NCI-H1105 treated with DMSO at 0.1 percent for 48 hours (cell line): Measurements from ENCODE around the gene TTC33.
"Not testable (repeated sequence)": the region's sequence is repeated elsewhere in the genome, so short reads cannot be mapped to it uniquely, and the experiment has no call there.

Experiments used
- DNase-seq: peaks from one replicate; lab custom pipeline; 2025; lab: John Stamatoyannopoulos, UW

Gene TTC33, protein sequence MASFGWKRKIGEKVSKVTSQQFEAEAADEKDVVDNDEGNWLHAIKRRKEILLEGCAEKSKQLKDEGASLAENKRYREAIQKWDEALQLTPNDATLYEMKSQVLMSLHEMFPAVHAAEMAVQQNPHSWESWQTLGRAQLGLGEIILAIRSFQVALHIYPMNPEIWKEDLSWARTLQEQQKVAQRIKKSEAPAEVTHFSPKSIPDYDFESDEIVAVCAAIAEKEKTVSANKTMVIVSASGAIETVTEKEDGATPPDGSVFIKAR

DNA sequence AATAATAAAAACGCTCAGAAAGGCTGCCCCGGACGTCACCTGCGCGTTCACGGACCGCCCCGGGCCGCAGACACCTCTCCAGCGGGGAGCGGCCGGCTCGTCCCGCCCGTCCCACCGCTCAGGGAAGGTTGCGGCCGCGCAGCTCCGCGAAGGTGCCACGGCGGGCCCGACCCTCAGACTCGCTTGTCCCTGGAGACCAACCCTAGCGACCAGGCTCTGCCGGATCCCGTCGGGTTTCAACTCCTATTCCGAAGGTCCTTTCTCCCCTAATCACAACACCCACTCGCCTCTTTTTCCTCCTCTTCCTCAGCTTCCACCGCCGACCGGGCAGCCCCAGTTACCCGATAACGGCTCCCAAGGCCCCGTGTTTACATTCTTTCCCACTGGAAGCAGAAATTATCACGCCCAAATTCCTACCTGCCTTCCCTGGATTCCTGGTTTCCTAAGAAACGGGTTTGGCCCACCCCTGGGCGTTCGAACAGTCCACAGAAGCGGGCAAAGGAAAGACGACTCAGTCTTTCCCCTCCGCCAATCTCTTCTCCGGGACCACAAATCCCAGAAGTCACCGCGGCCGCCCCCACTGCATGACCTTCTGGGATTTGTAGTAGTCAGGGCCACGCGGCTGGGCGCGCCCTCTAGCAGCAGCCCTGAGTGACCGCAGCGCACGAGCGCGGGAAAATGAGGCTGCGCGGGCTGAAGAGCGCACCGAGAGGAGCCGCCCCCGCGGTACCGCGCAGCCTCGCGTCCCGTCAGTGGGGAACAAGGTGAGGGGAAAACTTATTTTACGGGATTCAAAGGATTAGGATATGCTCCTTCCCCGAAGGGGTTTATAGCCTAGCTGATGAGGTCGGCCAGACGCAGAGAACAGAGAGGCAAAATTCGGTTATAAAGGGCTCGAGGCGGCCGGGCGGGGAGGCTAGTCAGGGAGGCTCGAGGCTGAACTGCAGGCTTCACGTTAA lies at the start of gene TTC33:
TTC33 (minus strand) TSS at position 555 of the 959 bp plus-strand sequence. CDS start 8,943 bp downstream, outside the sequence.
- DNase-seq: peak; percentile 95

DNA sequence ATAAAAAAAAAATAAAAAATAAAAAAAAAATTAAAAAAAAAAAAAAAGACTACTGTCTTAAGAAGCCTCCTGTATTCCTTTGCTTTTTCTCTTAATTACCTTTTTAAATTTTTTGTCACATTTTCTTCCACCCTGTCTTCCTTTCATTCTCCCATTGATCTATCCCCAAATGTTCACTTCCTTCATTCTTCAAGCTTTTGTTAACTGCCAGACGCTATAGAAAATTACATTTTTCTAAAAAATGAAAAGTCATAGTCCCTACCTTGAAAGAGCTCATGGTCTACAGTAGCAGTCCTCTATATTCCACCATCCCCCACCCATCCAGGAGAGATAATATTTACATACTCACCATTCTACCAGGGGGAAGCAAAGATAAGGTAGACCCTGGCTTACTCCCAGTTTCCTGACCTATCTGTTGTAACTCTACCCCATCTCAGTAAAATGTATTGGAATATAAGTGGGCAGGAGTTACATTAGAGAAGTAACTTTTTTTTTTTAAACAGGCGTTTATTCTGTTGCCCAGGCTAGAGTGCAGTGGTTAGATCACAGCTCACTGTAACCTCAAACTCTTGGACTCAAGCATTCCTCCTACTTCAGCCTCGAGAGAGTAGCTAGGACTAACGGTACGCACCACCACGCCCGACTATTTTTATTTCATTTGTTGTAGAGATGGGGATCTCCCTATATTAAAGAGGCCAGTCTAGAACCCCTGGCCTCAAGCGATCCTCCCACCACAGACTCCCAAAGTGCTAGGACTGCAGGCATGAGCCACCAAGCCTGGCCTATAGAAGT lies 46.2 kb upstream of the TTC33 start:
- DNase-seq: no peak

DNA sequence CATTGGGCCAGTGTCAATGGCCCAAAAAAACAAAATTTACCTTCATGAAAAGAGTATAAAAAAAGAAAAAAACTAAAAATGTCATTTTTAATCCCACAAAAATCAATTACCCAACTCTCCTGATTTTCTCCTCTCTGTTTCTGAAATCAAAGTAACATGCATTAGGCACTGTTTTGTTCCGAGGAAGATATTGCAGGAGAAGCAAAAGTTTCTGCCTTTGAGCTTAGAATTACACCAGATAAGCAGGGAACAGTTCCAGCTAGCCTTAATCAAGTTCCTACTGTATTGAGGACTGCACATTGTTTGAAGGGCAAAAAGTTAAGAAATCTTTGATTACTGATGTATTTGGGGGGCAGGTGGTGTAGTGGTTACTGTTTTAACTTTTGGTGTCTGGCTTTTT lies 43.5 kb upstream of the TTC33 start:
- DNase-seq: no peak

DNA sequence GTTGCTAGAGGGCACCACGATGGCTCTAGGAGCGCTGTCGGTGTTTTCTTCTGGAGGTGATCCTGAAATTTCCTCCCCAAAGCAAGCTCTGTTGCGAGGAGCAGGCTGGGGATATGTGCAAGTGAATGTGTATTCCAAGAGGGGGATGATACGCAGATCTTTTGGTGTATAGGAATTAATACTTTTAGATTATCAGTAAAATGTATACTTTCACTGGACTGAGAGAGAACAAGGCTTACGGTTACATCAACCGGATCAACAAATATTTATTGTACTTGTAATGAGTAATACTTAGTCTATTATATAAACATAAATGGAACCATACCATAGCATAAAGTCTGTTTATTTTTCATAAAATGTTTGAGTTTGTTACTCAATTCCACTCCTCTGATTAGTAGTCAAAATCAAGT lies 43.0 kb upstream of the TTC33 start:
- DNase-seq: no peak

DNA sequence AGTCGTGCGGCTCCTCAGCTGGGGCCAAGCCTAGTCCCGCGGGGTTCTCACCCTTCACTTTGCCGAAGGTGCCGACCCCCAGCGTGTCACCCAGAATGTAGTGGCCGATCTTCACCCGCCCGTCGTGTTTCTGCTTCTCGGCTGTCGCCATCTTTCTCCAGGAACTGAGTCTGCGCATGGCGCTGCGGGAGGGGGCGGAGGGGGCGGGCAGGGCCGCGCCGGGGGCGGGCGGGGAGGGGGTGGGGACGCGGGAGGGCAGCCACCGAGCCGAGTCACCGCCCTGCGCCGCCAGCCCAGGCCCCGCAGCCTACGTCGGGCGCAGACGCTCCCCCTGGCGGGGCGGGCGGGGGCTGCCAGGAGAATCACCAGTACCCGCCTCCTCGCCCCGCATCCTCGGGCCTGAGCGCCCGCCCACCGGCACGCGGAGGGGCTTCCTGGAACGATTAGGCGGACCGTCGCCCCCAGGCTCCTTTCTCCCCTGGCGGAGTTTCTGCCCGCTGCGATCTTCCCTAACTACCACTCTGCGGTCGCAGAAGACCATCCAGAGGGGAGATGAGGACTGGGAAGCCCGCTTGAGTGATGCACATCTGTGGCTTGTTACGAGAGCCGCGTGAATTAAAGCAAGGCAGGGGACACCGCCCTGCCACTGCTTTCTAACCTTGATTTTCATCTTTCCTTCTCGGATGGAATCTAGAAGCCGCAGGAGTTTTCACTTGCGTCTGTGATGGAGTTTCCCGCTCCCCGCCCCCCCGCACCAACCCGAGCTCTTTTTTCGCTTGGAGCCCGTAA lies 42.4 kb upstream of the TTC33 start, which contains the start of gene PRKAA1:
PRKAA1 (minus strand) TSS at position 363 of the 789 bp plus-strand sequence; CDS start at position 178, 185 bp downstream.
- DNase-seq: peak; percentile 84

DNA sequence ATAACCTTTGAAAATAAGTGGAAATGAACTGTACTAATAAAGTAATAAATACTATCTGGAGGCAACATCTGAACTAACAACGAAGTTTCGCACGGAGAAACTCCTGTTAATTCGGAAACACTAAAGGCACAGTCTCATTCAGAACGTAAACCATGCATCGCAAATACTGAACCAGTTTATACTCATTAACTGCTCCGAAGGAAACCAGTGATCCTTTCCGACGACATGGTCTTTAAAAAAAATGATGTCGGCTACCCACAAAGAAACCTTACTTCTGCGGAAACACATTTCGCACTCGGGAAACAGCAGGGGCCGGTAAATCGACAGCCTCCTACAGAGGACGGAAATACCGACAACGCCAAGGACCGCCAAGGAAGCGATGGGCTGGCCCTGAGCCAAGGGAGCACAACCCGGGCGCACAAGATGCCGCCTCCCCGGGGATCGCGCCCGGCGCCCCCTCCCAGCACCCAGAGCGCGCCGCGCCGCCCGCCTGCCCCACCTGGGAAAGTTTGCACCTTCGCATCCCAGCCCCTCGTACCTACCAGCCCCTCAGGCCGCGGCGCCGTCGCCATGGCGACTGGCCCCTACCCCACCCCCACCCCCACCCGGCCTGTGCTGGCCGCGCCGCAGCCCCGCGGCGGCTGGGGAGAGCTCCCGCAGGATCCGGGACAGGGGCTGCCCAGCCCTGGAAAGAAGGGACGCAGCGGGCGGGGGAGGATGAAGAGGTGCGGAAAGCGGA lies 41.7 kb upstream of the TTC33 start:
- DNase-seq: peak; percentile 64

DNA sequence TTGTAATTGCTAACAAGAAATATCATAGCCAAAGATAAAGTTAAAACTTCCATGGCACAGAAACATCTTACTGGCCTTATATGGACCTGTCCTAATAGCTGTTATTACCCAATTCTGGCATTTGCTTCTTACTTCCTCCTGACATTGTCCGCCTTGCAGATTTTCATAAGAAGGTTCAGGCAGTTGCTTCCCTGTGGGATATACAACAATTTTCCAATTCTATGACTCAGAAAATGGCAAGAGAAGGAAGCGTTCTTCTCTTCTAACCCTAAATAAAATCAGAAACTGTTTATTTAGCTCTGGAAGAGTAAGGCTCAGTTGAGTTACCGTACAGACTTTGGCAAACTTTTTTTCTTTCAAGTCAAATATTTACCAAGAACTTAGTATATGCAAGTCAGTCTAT lies 40.7 kb upstream of the TTC33 start:
- DNase-seq: no peak

DNA sequence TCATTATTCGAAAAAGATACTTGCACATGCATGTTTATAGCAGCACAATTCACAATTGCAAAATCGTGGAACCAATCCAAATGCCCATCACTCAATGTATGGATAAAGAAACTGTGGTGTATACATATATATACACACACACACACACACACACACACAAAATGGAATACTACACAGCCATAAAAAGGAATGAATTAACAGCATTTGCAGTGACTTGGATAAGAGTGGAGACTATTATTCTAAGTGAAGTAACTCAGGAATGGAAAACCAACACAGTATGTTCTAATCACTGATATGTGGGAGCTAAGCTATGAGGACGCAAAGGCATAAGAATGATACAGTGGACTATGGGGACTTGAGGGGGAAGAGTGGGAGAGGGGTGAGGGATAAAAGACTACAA lies 39.1 kb upstream of the TTC33 start:
- DNase-seq: not testable (repeated sequence)

DNA sequence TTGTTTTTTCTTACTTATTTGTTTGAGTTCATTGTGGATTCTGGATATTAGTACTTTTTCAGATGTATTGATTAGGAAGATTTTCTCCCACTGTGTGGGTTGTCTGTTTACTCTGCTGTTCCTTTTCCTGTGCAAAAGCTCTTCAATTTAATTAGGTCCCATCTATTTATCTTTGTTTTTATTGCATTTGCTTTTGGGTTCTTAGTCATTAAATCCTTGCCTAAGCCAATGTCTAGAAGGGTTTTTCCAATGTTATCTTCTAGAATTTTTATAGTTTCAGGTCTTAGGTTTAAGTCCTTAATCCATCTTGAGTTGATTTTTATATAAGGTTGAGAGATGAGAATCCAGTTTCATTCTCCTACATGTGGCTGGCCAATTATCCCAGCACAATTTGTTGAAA lies 38.6 kb upstream of the TTC33 start:
- DNase-seq: not testable (repeated sequence)

DNA sequence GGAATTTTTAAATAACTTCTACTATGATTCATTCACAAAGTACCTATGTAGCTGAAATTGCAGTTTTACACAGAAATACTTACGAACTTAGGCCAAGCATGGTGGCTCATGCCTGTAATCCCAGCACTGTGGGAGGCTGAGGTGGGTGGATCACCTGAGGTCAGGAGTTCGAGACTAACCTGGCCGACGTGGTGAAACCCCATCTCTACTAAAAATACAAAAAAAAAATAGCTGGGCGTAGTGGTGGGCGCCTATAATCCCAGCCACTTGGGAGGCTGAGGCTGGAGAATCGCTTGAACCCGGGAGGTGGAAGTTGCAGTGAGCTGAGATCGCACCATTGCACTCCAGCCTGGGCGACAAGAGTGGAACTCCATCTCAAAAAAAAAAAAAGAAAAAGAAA lies 36.9 kb upstream of the TTC33 start:
- DNase-seq: not testable (repeated sequence)

DNA sequence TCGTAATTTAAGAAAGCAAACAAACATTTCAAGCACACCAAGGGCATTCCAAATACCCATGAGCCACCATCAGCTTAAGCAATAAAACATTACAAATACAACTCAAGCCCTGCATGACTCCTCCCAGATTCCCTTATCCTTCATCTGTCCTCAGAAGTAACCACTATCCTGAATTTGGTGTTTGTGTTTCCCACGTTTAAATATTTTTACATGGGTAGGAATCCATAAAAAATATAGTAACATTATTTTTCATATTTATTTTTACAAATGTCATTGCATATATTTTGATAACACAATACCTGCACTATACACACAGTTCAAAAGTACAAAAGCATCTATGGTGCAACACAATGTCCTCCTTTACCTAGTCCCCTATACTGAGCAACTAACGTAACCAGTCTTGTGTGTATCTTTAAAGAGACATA lies 36.0 kb upstream of the TTC33 start:
- DNase-seq: no peak

DNA sequence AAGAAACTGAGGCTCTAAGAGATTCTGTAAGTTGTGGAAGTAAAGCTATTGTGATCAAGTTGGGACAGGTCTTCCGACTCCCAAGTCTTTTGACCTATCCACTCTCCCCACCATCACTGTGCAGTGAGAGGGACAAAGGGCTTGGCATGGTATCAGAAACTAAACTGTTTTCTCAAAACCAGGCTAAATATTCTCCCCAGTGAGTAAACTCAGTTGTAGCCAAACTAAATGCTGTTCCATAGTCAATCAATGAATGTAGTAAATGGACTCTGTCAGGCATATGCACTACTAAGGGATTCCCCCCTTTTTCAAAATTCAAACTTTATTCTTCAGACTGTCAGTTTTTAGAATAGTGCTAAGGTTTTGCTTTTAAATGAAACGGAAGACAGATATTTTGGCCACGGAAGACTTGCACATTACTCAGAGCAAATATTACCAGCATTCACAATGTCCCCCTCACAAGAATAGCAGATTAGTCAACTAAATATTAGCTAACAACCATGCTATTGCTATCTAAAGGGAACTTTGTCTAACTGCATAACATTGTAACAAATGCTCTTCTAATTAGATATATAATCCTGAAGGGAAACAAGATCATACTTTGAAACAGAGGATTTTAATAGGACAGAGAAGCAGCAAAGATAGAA lies 35.3 kb upstream of the TTC33 start:
- DNase-seq: no peak

DNA sequence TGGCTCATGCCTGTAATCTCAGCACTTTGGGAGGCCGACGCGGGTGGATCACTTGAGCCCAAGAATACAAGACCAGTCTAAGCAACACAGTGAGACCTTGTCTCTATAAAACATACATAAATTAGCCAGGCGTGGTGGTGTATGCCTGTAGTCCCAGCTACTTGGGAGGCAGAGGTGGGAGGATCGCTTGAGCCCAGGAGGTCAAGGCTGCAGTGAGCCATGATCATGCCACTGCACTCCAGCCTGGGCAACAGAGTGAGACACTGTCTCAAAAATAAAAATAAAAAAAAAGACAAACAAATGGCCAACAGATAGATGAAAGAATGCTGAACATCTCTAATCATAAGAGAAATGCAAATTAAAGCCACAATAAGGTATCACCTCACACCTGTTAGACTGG lies 33.2 kb upstream of the TTC33 start:
- DNase-seq: not testable (repeated sequence)

DNA sequence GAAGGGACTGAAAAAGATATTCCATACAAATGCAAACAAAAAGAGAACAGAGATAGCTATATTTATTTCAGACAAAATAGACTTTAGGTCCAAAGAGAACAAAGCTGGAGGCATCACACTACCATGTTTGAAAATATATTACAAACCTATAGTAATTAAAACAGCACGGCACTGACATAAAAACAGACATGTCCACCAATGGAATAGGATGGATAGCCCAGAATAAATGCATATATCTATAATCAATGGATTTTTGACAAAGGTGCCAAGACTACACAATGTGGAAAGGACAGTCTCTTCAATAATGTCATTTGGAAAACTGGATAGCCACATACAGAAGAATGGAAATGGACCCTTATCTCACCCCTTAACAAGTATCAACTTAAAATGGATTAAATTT lies 32.2 kb upstream of the TTC33 start:
- DNase-seq: no peak

DNA sequence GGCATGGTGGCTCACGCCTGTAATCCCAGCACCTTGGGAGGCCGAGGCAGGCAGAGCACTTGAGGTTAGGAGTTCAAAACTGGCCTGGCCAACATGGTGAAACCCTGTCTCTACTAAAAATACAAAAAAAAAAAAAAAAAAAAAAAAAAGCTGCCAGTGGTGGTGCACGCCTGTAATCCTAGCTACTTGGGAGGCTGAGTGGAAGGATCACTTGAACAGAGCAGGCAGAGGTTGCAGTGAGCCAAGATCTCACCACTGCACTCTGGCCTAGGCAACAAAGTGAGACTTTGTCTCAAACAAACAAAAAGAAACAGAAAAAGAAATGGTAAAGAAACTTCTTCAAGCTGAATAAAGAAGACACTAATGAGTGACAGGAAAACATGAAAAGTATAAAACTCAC lies 30.9 kb upstream of the TTC33 start:
- not testable (repeated sequence) for DNase-seq

DNA sequence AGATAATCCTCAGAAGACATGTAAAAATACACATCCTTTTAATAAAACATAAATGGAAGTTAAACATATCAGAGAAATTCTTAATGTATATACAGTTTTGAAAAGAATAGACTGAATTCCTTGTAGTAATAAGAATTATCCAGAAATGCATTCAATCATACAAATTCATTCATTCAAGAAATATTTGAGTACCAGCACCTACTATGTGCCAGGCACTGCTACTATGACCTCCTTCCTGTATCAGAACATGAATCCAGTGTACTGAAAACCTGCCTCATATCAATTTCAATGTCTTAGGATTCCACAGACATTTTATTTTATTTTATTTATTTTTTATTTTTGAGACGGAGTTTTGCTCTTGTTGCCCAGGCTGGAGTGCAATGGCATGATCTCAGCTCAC lies 29.2 kb upstream of the TTC33 start:
- DNase-seq: no peak

DNA sequence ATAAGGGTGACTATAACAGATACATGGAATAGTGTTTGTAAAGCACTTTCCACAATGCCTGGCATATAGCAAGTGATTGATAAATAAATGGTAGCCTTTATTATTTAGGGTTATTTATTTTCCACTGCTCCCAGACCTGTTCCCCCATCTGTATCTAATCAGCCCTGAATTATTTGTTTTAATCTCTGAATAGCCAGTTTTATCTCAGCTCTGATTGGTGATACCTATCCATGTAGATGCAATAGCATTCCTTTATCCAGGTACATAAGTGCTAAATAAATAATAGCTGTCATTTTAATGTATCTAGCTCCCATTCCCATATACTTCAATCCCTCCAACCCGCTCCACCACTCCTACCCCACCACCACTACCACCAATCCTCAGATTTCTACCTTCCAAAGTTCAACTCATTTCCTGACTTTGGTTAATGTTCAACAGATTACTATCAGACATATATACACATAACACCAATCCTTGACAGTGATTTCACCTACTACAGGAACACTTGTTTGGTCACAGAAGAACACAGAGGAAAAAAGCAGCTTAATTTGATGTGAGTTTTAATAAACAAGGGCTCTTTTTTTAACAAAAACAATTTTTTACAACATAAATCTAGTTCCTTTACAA lies 28.4 kb upstream of the TTC33 start:
- DNase-seq: no peak

DNA sequence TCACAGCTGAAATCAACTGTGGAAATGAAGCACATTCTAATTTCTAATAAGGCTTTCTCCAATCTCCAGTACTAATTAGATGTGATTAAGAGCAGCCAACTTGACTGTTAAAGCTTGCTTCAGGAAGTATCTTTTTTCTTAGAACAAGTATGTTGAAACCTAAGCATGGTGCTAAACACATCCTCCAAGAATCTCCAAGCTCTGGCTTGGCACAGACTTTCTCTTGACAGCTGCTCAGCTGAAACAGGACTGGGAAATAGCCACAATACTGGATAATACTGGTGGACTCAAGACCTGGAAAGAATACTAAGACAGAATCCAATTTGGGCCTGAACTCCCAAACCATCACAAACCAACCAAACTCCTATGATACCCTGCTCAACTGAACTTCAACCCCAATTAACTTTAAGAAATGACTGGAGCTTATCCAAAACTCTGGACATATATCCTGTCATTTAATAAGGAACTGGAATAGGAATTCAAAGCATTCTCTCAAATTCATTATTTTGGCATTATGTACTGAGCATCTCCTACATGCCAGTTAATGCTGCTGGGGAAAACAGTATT lies 26.2 kb upstream of the TTC33 start:
- no peak for DNase-seq

DNA sequence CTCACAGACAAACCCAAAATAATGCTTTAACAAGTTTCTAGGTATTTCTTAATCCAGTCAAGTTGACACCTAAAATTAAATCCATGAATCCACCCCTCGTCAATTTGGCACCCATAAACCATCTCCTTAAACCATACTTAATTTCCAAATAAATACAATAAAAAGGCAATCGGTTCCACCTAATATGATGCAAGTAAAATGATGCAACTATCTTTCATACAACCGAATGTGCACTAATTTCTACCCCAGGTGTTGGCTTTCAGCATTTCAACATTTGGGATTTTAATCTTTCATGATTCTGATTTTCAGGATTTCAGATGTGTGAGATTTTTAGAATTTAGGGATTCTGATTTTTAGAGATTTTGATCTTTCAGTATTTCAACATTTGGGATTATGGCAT lies 25.1 kb upstream of the TTC33 start:
- no peak for DNase-seq
